OCI-M2 (cell line): ENCODE data around the gene ARCN1.

Experiments
- DNase-seq: peaks from one replicate; lab custom pipeline; 2025; ENCODE audit not compliant: unreplicated experiment; lab: John Stamatoyannopoulos, UW

Gene ARCN1

DNA sequence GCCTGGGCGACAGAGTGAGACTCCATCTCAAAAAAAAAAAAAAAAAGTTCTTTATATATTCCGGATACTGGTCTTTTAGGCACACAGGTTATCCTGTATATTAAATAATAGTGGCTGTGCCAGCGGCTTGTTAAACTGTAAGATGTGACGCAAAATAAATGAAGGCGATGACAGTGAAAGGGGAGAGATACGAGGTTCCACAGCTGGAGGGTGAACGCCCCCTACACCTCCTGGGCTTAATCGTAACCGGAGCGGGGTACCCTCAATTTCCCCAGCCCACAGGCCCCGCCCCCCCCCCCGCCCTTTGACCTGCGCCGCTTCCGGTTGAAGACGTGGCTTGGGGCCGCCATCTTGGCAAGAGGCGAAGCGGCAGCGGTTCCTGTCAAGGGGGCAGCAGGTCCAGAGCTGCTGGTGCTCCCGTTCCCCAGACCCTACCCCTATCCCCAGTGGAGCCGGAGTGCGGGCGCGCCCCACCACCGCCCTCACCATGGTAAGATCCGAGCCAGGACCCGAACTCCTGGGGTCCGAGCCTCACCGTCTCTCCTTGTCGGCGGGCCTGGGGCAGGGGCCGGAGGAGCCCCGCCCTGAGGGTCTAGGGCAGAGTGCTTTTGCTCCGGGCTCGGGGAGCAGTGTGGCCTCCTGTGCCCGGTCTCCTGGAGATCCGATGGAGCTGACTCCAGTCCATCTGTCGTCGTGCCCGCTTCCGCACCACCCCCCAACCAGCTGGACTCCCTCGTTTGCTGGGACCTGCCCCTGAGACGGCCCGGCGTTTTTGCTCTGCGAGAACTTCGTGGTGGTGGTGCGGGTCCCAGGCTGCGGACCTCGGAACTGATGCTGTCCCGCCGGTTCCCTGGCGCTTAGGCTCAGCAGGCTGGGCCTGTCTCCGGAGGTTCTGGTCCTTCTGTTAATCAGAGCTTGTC, at the start of gene ARCN1:
Gene ARCN1, plus strand, starts transcription at position 349 of the 920 bp plus-strand sequence. Its CDS starts 139 bp downstream, at position 488.
- no peak for DNase-seq

DNA sequence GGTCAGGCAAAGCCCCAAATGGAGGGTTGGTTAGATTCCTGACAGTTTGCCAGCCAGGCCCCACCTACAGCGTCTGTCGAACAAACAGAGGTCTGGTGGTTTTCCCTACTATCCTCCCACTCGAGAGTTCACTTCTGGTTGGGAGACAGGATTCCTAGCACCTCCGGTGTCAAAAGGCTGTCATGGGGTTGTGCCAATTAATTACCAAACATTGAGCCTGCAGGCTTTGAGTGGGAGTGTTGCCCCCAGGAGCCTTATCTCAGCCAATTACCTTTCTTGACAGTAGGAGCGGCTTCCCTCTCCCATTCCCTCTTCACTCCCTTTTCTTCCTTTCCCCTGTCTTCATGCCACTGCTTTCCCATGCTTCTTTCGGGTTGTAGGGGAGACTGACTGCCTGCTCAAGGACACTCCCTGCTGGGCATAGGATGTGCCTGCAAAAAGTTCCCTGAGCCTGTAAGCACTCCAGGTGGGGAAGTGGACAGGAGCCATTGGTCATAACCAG, 49.6 kb upstream of the ARCN1 start:
- no peak for DNase-seq

DNA sequence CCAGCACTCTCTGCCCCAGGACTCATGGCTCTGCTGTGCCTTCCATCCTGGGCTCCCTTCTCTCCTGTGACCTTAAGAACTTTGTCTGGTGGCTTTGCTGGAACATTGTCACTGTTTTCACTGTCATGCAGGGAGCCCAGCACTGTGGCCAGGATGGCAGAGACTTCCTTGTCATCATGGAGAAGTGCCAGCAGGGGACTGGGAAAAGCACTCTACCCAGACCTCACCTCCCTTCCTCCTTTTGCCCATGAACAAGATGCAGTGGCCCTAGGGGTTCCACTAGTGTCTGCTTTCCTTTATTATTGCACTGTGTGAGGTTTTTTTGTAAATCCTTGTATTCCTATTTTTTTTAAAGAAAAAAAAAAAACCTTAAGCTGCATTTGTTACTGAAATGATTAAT, 47.9 kb upstream of the ARCN1 start:
- DNase-seq: no peak

DNA sequence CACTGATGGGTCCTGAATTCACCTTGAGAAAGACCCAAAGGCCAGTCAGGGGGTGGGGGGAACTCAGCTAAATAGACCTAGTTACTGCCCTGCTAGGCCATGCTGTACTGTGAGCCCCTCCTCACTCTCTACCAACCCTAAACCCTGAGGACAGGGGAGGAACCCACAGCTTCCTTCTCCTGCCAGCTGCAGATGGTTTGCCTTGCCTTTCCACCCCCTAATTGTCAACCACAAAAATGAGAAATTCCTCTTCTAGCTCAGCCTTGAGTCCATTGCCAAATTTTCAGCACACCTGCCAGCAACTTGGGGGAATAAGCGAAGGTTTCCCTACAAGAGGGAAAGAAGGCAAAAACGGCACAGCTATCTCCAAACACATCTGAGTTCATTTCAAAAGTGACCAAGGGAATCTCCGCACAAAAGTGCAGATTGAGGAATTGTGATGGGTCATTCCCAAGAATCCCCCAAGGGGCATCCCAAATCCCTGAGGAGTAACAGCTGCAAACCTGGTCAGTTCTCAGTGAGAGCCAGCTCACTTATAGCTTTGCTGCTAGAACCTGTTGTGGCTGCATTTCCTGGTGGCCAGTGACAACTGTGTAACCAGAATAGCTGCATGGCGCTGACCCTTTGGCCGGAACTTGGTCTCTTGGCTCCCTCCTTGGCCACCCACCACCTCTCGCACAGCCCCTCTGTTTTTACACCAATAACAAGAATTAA, 47.3 kb upstream of the ARCN1 start:
- no peak for DNase-seq

DNA sequence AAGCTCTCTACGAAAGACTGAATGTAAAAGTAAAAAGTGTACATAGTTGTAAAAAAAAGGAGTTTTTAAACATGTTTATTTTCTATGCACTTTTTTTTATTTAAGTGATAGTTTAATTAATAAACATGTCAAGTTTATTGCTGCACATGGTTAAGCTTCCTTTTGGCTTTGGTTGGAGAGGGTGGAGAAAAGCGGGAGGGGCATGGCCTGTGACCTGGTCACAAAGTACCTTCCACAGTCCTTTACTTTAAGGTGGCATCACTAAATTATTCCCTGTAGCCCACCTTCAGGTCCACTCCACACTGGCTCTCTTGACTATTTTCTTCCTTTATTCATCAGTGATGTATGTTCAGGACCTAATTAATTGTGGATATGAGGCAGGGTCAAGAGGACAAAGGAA, 45.5 kb upstream of the ARCN1 start:
- DNase-seq: no peak

DNA sequence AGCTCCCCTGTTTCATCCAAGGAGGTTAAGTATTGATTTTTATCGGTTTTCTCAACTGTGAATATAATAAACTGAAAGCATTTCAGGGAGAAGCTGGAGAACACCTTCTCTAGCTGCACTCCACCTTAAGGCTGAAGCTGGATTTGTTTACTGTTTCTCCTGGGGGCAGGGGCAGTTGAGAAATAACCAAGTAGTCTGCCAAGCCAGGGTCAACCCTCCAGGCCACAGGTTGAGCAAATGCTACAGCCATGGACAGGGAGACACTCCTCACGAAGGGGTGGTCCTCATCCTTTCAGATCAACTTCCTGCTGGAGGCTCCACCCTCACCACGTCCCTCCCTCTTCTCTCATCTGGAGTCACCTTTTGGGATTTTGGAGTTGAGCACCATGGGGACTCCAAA, 45.1 kb upstream of the ARCN1 start, which contains the start of gene TTC36:
Gene TTC36, plus strand, starts transcription at position 366 of the 400 bp plus-strand sequence. Its CDS starts 21 bp downstream, at position 387.
- DNase-seq: no peak

DNA sequence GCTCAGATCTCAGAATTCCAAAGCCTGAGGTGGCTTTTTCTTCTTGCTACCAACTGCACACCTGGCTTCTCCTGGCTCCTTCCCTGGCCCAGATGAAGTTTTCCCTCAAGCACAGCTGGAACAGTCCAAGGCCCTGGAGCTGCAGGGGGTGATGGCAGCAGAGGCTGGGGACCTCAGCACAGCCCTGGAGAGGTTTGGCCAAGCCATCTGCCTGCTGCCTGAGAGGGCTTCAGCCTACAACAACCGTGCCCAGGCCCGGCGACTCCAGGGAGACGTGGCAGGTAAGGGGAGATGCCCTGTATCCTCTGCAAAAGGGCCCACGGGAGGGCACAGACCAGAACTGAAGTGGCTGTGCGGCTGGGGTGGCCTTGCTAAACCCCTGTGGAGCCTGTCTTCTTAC, 43.7 kb upstream of the ARCN1 start:
- DNase-seq: no peak

DNA sequence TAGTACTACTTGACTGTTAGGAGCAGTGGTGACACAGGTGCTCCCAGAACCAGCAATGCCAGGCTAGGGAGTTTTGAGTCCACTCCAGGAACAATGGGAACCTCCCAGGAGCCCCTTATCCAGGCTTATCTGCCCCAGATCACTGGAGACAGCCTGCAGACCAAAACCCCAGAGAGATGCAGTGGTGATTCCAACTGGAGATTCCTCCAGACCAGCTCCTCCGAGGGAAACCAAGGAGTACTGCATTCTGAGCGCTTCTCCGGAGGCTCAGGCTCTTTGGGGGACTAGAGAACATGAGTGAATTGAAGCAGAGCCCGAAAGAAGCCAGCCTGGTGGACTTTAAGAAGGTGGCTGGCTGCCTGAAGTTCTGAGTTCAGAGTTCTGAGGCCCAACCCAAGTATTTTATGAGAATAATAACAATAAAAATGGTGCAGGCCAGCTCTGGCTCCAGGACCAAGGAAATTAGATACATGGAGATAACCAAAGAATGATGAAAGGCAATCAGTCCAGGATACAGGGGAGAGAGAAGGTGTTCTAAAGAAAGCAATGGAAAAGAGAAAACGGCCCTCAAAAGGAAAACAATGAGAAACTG, 42.5 kb upstream of the ARCN1 start:
- no peak for DNase-seq

DNA sequence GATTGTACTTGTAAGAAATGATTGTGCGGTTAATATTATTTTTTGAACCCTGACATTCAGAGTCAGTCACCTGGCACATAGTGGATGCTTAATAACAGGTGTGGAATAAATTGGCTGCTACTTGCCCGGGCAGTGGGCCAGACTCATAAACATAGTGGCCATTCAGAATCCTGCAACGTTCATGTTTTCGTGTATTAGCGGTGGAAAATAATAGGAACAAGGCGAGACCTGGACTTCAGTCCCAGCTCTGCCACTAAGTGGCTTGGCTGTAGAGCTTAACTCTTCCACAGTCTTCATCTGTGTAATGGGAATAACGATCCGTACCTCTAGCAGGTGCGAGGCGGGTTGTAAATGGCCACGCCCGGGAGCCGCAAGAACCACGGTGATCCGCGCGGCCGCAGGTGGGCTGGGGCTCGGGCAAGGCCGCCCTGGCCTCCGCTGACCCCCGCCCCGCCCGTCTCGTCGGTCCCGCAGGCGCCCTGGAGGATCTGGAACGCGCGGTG, 42.0 kb upstream of the ARCN1 start:
- DNase-seq: no peak

DNA sequence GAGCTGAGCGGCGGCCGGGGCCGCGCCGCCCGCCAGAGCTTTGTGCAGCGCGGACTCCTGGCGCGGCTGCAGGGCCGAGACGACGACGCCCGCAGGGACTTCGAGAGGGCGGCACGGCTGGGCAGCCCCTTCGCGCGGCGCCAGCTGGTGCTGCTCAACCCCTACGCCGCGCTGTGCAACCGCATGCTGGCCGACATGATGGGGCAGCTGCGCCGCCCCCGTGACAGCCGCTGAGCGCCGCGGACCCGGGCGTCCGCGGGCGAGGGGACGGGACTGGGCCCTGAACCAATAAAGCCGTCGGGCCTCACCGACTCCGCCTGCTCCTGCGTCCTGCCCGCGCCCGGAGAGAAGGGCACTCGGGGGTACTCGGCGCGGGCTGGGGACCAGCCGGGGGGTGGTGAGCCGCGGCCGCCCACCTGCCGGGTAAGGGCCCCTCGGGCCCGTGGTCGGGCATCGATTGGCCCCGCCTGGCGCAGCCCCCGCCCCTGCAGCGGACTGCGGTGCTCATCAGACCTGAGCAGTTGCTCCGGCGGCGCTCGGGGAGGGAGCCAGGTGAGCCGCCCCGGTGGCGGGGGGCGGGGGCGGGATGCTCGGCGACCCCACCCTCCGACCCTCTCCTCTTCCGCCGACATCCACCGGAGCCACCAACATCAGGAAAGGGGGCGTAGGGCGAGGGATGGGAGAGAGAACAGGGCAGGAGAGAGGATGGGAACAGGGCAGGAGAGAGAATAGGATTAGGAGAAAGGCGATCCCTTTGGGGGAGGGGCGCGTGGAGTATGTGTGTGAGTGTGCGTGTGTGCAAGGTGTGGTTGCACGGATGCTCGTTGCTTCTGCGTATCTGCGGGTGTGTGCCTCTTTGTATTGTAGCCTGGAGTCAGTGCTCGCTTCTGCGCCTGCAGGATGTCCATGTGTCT, 41.3 kb upstream of the ARCN1 start, which contains the start of gene TMEM25:
Gene TMEM25, plus strand, starts transcription at position 510 of the 914 bp plus-strand sequence. CDS start 610 bp downstream, outside the sequence.
- DNase-seq: no peak

DNA sequence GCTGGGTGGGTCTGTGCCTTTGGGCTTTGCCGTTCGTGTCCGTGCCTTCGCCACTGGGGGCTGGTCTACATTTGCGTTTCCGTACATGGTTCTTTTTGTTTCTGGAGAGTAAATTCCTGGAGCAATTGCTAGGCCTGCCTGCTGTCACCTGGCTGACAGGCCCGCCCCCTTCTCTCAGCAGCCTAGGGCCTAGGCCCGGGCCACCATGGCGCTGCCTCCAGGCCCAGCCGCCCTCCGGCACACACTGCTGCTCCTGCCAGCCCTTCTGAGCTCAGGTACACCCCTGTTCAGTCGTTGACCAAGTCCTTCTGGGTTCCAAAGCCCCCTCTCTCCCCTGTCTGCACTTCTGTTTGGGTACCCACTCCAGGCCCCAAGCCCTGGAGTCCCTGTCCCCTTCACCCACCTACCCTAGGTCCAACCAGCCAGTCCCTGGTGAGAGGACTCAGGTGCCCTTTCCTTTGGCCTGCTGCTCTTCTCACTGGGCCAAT, 40.6 kb upstream of the ARCN1 start:
- DNase-seq: no peak

DNA sequence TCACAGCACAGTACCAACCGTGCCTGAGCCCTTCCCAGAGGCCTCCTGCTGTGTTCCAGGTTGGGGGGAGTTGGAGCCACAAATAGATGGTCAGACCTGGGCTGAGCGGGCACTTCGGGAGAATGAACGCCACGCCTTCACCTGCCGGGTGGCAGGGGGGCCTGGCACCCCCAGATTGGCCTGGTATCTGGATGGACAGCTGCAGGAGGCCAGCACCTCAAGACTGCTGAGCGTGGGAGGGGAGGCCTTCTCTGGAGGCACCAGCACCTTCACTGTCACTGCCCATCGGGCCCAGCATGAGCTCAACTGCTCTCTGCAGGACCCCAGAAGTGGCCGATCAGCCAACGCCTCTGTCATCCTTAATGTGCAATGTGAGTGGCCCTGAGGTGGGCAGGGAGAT, 40.1 kb upstream of the ARCN1 start:
- DNase-seq: no peak

DNA sequence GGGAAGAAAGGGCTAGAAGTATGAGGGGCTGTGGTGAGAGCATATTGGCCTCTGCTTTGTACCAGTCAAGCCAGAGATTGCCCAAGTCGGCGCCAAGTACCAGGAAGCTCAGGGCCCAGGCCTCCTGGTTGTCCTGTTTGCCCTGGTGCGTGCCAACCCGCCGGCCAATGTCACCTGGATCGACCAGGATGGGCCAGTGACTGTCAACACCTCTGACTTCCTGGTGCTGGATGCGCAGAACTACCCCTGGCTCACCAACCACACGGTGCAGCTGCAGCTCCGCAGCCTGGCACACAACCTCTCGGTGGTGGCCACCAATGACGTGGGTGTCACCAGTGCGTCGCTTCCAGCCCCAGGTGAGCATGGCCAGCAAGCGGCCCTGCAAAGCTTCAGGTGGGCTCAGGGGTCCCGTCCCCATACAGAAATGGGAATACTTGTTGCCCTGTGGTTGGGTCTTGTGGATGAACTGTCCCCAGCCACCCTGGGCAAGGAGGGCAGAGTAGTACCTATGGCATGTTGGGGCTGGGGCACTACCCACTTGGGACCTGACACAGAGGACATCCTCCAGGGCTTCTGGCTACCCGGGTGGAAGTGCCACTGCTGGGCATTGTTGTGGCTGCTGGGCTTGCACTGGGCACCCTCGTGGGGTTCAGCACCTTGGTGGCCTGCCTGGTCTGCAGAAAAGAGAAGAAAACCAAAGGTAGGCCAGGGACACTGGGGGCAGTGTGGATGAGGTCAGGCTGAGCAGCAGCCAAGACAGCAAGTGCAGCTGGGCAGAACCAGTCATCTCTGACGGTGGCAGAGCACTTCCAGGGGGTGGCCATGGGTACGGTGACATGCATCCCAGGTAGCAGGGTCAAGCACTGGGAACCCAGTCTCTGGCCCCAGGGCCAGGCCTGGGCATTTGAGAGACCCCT, 39.1 kb upstream of the ARCN1 start:
- DNase-seq: no peak

DNA sequence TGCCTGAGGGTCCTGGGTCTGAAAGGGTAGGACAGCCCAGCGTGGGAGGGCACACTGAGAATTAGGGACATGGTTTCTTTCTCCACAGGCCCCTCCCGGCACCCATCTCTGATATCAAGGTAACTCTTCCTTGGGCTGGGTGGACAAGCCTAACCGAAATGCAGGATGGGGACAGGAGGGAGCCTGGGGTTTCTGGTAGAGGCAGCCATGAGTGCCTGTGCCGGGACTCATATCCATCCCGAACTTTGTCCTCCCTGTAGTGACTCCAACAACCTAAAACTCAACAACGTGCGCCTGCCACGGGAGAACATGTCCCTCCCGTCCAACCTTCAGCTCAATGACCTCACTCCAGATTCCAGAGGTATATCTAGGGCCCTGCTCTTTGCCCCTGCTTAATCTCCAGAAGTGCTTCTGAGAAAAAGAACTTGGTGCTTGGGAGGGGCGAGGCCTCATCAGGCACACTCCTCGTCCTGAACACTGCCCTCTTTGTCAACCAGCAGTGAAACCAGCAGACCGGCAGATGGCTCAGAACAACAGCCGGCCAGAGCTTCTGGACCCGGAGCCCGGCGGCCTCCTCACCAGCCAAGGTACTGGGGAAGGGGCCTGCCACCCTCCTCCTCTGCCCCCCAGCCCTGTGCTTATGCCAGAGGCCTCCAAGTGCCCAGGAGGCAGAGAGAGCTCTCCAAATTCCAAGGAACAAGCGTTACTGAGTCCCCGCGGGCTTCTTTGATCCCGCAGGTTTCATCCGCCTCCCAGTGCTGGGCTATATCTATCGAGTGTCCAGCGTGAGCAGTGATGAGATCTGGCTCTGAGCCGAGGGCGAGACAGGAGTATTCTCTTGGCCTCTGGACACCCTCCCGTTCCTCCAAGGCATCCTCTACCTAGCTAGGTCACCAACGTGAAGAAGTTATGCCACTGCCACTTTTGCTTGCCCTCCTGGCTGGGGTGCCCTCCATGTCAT, 38.2 kb upstream of the ARCN1 start:
- DNase-seq: no peak

DNA sequence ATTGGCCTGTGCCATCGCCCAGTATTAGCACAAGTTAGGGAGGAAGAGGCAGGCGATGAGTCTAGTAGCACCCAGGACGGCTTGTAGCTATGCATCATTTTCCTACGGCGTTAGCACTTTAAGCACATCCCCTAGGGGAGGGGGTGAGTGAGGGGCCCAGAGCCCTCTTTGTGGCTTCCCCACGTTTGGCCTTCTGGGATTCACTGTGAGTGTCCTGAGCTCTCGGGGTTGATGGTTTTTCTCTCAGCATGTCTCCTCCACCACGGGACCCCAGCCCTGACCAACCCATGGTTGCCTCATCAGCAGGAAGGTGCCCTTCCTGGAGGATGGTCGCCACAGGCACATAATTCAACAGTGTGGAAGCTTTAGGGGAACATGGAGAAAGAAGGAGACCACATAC, 36.9 kb upstream of the ARCN1 start:
- no peak for DNase-seq

DNA sequence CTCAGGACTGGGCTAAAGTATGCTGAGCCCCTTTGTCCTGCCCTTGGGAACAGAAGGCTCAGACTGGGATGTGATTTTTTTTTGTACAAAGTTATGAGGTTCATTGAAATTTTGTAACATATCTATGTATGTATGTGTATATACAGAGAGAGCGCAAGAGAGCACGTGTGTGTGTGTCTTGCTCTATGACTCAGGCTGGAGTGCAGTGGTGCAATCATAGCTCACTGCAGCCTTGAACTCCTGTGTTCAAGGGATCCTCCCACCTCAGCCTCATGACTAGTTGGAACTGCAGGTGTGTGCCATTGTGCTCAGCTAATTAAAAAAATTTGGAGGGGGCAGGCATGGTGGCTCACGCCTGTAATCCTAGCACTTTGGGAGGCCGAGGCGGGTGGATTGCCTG, 35.5 kb upstream of the ARCN1 start:
- DNase-seq: no peak

DNA sequence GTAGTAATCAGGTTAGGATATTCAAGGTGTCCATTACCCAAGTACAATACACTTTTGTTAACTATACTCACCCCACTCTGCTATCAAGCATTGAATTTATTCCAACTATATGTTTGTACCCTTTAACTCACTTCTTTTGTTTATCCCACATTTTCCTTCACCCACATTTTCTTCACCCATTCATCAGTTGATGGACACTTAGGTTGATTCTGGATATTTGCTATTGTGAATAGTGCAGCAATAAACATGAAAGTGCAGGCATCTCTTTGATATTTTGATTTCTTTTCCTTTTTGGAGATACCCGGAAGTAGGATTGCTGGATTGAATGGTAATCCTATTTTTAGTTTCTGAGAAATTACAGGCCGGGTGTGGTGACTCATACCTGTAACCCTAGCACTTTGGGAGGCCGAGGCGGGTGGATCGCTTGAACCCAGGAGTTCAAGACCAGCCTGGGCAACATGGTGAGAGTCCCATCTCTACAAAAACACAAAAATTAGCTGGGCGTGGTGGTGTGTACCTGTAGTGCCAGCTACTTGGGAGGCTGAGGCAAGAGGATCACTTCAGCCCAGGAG, 34.7 kb upstream of the ARCN1 start:
- no peak for DNase-seq
